Measurements from ENCODE around the gene SLC41A1. TPM values are rescaled to one million over a fixed set of nuclear protein-coding genes. Genes with fewer than 3 reads are reported as not detected.

Gene SLC41A1
- total and polyA plus RNA-seq, 2 donors (not counting 1 experiment from before 2014, with no cell fraction given), result 15.8 to 24.2 TPM

GRCh38 chr1:205792961-205793673, 19.9 kb downstream of the SLC41A1 start:
- no peak for ATAC-seq (ENCODE audit: low read depth)

More at GRCh38 chr1:205792961-205793673, 19.9 kb downstream of the SLC41A1 start:
- Mint-ChIP-seq H3K9me3 (ENCODE audit: insufficient read depth) (no peaks in the 10 kb centered on the region), H3K4me1 (peaks cover 27% of the 10 kb centered on the region), H3K27ac (no peak overlapping the region), H3K27me3 (no peaks in the 10 kb centered on the region), H3K4me3 (no peak overlapping the region)
- H3K27me3 ChIP-seq (replicated peaks in 1 of 4; ENCODE audit: control extremely low read depth in 1 of 4, control insufficient read depth in 3 of 4, insufficient read depth in 4 of 4, low read length in 3 of 4), result no peaks in the 10 kb centered on the region
- intact Hi-C loops (cut with micrococcal nuclease), result no loop called here
- H3K4me2 ChIP-seq (replicated peaks; ENCODE audit: low read depth, low read length, poor library complexity, severe bottlenecking), result no peak overlapping the region
- peaks cover 0 to 53% of the 10 kb centered on the region in 2 experiments for H3K36me3 ChIP-seq (replicated peaks in 1 of 2; ENCODE audit: control extremely low read depth in 1 of 2, control insufficient read depth in 1 of 2, extremely low read depth in 1 of 2, insufficient read depth in 2 of 2, low read length in 1 of 2)
- DNase-seq, result no peak
- no peak overlapping the region for H3K27ac ChIP-seq (ENCODE audit: low read length in 2 of 2)
- no peak overlapping the region for H2AFZ ChIP-seq (ENCODE audit: insufficient read depth, low read depth, low read length, poor library complexity, severe bottlenecking)
- no peak overlapping the region for H3K9ac ChIP-seq (ENCODE audit: low read length)
- peaks cover 5 to 27% of the 10 kb centered on the region in 2 donors for H3K4me1 ChIP-seq (ENCODE audit: control insufficient read depth in 2 of 2, insufficient read depth in 2 of 2, low read length in 2 of 2)
- no peaks in the 10 kb centered on the region for H4K20me1 ChIP-seq (ENCODE audit: control insufficient read depth, insufficient read depth, low read length, poor library complexity, severe bottlenecking)
- H3K9me3 ChIP-seq (ENCODE audit: control extremely low read depth in 1 of 3, control insufficient read depth in 2 of 3, insufficient read depth in 1 of 3, low read length in 2 of 3), result no peaks in the 10 kb centered on the region
- TF ChIP-seq, protein P1, sequence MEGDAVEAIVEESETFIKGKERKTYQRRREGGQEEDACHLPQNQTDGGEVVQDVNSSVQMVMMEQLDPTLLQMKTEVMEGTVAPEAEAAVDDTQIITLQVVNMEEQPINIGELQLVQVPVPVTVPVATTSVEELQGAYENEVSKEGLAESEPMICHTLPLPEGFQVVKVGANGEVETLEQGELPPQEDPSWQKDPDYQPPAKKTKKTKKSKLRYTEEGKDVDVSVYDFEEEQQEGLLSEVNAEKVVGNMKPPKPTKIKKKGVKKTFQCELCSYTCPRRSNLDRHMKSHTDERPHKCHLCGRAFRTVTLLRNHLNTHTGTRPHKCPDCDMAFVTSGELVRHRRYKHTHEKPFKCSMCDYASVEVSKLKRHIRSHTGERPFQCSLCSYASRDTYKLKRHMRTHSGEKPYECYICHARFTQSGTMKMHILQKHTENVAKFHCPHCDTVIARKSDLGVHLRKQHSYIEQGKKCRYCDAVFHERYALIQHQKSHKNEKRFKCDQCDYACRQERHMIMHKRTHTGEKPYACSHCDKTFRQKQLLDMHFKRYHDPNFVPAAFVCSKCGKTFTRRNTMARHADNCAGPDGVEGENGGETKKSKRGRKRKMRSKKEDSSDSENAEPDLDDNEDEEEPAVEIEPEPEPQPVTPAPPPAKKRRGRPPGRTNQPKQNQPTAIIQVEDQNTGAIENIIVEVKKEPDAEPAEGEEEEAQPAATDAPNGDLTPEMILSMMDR (IDR thresholded peaks at IDR 0.05), result no peak
- TF ChIP-seq EZH2 (IDR thresholded peaks at IDR 0.05; ENCODE audit: borderline replicate concordance, insufficient read depth, low read depth, low read length, poor library complexity, severe bottlenecking), result no peak
- no peaks in the 10 kb centered on the region for H3K79me2 ChIP-seq (ENCODE audit: control insufficient read depth, insufficient read depth, low read length)
- WGBS (ENCODE audit: insufficient coverage), result 90% methylated on average over 4 of the region's 6 CpGs
- ChIA-PET POLR2A (interaction anchor here (1.3 to 2.4 kb wide), 2 partner anchors 65 to 184 kb away, joined by 3 to 7 read pairs; no protein-coding TSS in a partner anchor), CTCF (interaction anchor here (0.7 to 12.1 kb wide), 23 partner anchors 12 to 318 kb away, joined by 3 to 434 read pairs (median 6); partner anchors contain the start of gene SLC41A1)
- H3K4me3 ChIP-seq (ENCODE audit: control extremely low read depth in 1 of 5, extremely low read depth in 1 of 5, insufficient read depth in 1 of 5, low read depth in 2 of 5, low read length in 4 of 5), result no peak overlapping the region

Measured in B cell (primary cell).